ENCODE results near the gene VSTM2A.

- TF ChIP-seq CTCF (IDR thresholded peaks at IDR 0.05) (no peak), POLR2AphosphoS5 (IDR thresholded peaks at IDR 0.05) (no peak), POLR2A (IDR thresholded peaks at IDR 0.05) (no peak), EP300 (IDR thresholded peaks at IDR 0.05) (no peak)
These were observed 39.3 kb downstream of the VSTM2A start for GRCh38 chr7:54581511-54581910.

All from sigmoid colon (tissue), 4 donors.